Occipital lobe (tissue), 2 donors: ENCODE measurements around the gene CLDN14. TPM values are rescaled to one million over a fixed set of nuclear protein-coding genes. Genes with fewer than 3 reads are reported as not detected.

Experiments
- DNase-seq: peaks from one replicate; lab custom pipeline; 2025; lab: John Stamatoyannopoulos, UW
- total RNA-seq: library from RNA; depleted of rRNA; stranded (reverse); fragments of >200 nt; gene quantifications from one replicate; pipeline ENCODE4 v1.2.3, GENCODE V29; 2014

The CLDN14 gene
- total RNA-seq, 1 donor from 2014 or later = not detected

DNA sequence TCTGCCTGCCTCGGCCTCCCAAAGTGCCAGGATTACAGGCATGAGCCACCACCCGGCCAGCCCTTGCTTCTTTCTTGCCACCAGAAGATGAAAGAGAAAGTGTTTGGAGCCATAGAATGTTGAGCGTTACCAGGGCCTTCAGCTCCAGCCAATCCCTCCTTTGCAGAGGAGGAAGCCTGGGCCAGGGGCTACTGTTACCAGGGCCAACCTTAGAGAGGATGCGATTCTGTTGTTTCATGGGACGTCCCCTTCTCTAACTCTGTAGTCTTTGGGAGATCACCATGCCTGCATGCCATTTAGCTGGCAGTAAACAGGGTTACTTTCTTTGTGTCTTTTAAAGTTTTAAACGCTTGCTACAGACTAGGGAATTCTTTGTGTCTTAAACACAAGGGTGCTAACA lies 45.8 kb downstream of the CLDN14 start:
- DNase-seq = no peak

GRCh38 chr21:36433059-36433709 lies 46.7 kb downstream of the CLDN14 start:
- no peak for DNase-seq

DNA sequence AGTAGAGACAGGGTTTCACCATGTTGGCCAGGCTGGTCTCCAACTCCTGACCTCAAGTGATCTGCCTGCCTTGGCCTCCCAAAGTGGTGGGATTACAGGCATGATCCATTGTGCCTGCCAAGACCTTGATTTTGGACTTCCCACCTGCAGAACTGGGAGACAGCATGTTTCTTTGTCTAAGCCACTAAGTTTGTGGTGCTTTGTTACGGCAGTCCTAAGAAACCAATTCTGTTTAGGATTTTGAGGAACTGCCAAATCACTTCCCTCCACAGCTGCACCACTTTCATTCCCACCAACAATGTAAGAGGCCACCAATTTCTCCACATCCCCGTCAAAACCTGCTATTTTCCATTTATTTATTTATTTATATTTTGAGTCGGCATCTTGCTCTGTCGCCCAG lies 48.7 kb downstream of the CLDN14 start:
- no peak for DNase-seq

DNA sequence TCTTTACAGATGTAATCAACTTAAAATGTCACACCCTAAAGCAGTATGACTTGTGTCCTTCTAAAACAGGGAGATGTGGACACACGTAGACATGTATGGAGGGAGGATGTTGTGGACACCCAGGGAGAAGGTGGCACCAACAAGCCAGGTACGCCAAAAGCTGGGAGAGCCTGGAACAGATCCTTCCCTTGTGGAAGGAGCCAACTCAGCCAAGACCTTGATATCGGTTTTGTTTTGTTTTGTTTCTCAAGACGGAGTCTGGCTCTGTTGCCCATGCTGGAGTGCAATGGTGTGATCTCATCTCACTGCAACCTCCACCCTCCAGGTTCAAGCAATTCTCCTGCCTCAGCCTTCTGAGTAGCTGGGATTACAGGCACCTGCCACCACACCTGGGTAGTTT lies 49.1 kb downstream of the CLDN14 start:
- no peak for DNase-seq

DNA sequence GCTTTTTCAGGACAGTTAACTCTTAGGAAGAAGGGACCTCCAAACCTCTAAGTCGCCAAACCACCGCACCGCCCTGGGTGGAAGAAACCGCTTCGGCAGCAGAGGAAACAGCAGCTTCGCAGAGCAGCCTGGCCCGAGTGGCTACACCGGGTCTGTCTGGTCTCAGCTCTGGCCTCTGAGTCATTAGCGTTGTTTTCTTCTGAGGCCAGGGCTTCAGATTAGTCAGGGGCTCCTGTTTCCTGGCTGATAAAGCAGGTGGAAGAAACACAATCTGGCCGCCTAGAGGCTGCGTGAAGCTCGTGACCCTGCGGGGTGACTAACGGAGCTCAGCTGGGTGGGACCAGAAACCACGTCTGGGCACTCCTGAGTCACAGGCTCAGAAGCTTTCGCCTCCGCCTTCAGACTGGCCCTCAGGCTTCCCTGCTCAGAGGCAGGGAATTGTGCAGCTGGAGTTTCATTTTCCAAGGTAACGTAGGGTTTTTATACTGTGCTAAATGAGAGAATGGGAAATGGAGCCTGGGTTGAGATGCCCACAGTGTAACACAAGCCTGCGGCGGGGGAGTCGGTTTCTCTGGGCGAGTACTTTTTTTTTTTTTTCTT lies 49.9 kb downstream of the CLDN14 start:
- no peak for DNase-seq

- no peak for DNase-seq
Measured at GRCh38 chr21:36428761-36429432, 51.0 kb downstream of the CLDN14 start.

GRCh38 chr21:36427502-36427901 lies 52.4 kb downstream of the CLDN14 start:
- DNase-seq = no peak

- no peak for DNase-seq
Measured at GRCh38 chr21:36425286-36425685, 54.6 kb downstream of the CLDN14 start.

- no peak for DNase-seq
Measured at GRCh38 chr21:36424592-36424991, 55.3 kb downstream of the CLDN14 start.

DNA sequence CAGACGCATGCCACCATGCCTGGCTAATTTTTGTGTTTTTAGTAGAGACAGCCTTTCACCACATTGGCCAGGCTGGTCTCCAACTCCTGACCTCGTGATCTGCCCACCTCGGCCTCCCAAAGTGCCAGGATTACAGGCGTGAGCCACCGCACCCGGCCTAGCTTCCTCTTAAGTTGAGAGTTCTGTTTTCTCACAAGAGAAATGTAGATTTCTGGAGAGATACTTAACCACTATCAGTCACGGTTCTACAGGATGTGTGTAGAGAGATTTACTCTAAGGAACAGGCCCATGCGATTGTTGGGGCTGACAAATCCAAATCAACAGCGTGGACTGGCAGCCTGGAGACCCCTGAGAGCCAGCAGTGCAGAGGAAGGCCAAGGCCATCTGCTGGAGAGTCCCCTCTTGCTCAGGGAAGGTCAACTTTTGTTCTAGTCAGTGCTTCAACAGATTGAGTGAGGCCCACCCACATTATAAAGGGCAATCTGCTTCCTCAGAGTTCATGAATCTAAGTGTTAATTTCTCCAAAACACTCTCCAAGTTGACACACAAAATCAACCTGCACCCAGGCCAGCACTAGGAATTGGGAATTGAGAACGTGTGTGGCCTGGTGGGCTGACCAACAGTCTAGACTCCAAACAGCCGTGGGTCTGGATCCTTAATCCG lies 56.0 kb downstream of the CLDN14 start:
- DNase-seq = no peak

DNA sequence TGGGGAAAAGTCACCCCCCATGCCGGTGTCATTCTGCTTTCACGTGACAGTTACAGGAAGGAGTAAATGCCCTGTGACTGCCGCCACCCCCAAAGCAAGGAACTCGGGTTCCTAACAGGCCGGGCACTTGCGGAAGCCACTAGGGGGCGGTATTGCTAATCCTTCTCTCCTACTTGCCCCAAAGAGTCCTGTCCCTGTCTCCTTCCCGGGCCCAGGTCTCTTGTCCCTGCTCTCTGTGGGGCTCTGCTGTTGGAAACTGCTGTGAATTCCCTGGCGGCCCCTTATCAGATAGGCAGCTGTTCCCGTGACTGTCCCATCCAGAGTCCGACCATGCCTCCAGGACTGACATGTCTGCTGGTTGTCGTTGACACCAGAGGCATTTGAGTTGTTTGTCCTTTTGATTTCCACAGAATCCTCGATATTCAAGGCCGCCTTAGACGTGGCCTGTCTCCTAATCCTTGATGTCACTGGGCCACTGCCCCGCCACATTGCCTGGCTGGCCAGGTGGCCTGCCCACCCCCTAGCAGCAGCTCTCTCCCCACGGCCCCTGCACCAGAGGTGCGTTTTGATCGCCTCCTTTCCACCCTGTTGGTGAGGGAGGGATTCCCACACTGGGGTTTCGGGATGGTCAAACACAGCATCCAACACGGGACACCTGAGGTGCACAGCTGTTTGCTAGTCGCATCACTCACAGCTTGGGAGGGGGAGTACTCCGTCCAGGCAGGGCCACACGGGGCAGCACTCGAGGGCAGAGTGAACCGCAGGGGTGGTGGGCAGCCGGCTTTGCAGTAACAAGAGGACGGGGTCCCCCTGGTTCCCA lies 57.4 kb downstream of the CLDN14 start:
- no peak for DNase-seq

GRCh38 chr21:36420571-36421339 lies 59.2 kb downstream of the CLDN14 start:
- no peak for DNase-seq

GRCh38 chr21:36419996-36420395 lies 59.9 kb downstream of the CLDN14 start:
- peak; percentile 20 for DNase-seq

GRCh38 chr21:36419241-36419640 lies 60.7 kb downstream of the CLDN14 start:
- DNase-seq = no peak

DNA sequence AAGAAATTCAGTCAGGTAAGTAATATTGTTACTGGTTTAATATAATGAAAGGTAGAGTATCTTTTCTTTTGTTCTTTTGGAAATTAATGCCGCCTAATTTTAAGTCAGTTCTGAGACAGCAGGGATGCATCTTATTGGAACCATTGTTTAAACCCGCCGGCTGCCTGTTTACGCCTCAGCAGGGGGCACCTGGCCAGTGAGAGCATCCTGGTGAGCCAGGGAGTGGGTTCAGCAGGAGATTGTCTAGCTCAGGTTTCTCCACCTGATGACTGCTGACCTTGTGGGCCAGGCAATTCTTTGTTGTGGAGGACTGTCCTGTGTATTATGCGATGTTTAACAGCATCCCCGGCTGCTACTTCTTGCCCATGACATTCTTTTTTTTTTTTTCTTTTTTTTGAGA lies 64.5 kb downstream of the CLDN14 start:
- no peak for DNase-seq

GRCh38 chr21:36412916-36413315 lies 67.0 kb downstream of the CLDN14 start:
- DNase-seq = no peak

- no peak for DNase-seq
Measured at GRCh38 chr21:36411301-36411700, 68.6 kb downstream of the CLDN14 start.
